ENCODE results near the gene LIX1.
"Not testable (repeated sequence)": the region's sequence is repeated elsewhere in the genome, so short reads cannot be mapped to it uniquely, and the experiment has no call there.

The LIX1 gene

DNA sequence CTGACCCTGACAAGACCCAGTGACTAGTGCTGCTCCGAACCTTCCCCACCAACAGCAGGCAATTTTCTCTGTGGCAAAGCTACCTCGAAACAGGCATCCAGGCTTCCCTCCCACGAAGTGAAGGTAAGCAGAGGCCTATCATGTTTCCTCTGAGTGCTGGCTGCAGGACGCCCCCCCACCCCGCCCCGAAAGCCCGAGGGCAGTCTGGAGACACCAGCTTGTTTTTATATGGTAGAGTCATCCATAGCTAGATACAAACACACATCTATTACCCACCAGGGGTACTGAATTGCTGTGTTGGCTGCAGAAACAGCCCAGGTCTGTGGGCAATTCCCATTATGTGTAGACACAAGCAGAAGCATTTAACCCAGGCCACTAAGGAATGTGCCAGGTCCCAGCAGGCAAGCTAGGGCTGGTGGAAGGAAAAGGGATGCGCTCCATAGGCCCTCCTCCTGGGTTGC is 40.4 kb downstream of the LIX1 start:
- no peak for DNase-seq (ENCODE audit: low read depth, low spot score)

DNA sequence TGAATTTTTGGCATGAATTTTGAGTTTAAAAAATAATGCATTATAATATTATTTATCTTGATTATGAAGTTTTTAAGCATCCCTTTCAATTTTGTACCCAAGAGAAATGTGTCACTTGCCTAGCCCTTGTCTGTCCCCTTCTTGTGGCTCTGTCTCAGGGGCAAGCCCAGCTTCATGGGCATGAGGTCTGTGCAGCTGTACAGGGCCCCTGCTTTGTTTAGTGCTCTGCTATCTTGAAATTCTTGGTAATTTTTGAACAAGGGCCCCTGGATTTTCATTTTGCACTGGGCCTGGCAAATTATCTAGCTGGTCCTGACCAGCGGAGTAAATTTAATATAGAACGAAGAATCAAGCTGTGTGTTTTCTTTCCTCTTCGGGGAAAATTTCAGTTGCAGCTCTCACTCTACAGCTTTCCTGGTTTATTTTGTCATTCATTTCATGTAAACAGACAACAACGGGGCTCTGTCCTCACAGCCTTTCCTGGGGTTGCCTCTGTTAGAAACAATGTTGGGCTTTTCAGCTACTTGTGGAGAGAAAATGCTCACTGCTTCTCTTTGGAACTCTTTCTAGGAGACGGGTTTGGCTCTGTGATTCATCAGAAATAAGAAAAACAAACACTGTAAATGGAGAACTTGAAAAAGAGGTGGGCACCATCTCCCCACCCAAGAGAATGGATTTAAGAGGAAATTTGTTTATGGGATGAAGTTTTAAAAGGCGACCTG is 41.1 kb downstream of the LIX1 start:
- no peak for DNase-seq (ENCODE audit: low read depth, low spot score)

GRCh38 chr5:97100476-97100875 is 41.9 kb downstream of the LIX1 start:
- no peak for DNase-seq (ENCODE audit: low read depth, low spot score)

DNA sequence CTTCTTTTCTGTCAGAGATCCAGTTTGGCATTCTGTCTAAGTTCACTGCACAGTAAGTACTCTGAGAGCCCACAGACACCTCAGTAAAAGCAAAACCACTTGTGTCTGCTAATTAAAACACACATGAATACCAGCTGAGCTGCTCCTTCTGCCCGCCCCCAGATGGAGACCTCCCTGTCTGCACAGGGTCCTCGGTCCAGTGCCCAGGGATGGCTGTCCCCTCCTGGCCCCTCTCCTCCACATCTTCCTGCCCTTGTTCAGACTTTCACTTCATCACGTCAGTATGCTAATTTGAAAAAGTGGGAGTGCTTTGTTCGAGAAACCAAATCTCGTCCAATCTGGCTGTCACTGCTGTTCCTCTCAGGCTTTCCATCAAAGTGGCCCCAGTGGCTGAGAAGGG is 43.5 kb downstream of the LIX1 start:
- no peak for DNase-seq (ENCODE audit: low read depth, low spot score)

- DNase-seq (ENCODE audit: low read depth, low spot score), result no peak
Measured at GRCh38 chr5:97097326-97098230, 44.8 kb downstream of the LIX1 start.

GRCh38 chr5:97096846-97097245 is 45.6 kb downstream of the LIX1 start:
- no peak for DNase-seq (ENCODE audit: low read depth, low spot score)

- no peak for DNase-seq (ENCODE audit: low read depth, low spot score)
Measured at GRCh38 chr5:97096191-97096590, 46.2 kb downstream of the LIX1 start.

DNA sequence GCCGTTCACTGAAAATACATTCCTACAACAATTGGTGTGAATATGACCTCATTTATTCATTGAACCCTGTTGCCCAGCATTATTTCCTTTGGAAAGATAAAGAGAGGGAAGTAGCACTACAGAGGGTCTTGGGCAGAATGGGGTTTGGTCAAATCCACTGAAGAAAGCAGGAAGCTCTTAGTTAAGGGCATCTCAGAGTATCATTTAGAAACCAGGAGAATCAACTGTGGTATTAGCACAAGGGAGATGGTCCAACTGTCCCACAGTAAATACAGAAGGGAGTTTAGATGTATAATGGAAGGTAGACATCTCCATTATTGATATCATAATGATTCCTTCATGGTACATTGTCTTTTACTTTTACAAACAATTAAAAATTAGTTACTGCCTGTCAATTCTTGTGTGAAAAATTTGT is 47.1 kb downstream of the LIX1 start:
- no peak for DNase-seq (ENCODE audit: low read depth, low spot score)

- no peak for DNase-seq (ENCODE audit: low read depth, low spot score)
Measured at GRCh38 chr5:97094579-97095317, 47.7 kb downstream of the LIX1 start.

GRCh38 chr5:97093193-97093592 is 49.2 kb downstream of the LIX1 start:
- no peak for DNase-seq (ENCODE audit: low read depth, low spot score)

DNA sequence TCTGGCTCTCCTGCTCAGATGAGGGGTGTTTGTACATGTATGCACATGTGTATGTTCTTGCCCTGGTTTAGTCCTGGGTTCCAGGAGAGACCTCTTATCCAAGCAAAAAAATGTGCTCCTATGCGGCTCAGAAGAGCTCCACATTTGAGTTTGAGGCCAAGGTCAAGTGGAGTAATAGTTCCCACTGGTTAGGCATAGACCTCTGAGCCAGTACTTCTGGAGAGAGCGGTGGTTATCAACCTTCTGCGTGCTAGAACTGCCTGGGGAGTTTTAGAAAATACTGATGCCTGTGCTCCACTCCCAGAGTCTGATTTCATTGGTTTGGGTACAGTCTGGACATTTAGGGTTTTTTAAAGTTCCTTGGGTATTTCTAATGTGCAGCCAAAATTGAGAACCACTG is 51.5 kb downstream of the LIX1 start:
- DNase-seq (ENCODE audit: low read depth, low spot score), result no peak

DNA sequence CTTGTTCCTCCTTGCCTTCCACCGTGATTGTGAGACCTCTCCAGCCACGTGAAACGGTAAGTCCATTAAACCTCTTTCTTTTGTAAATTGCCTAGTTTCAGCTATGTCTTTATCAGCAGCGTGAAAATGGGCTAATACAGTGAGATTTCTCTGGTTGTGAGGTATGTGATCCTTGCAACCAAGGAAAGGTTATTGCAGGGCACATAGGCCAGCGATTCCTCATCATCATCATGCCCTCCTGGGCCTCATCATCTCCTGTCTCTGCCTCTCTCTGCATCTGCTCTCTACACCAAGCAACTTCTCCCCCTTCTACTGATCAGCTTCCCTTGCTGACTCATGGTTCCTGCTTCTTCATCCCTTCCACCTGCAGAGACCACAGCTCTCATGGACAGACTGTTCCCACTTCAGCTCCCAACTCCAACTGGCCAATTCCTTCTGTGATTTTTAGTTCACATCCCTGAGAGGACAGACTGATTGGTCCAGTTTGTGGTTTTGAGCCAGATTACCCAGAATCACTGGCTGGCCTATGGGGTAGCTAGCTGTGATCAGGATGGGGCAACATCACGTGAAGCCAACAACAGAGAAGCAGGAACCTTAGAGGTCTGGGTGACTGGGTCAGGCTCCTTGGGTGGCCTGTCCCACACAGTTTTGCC is 53.1 kb downstream of the LIX1 start:
- no peak for DNase-seq (ENCODE audit: low read depth, low spot score)

DNA sequence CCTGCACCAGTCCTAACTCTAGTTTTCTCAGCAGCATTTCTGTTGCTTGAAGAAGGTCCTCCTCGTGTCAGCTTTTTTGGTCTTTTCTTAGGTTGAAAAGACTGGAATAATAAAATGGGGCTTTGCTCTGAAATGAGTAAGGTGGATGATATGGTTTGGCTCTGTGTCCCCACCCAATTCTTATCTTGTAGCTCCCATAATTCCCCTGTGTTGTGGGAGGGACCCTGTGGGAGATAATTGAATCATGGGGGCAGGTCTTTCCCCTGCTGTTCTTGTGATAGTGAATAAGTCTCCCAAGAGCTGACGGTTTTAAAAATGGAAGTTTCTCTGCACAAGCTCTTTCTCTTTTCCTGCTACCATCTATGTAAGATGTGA is 53.6 kb downstream of the LIX1 start:
- no peak for DNase-seq (ENCODE audit: low read depth, low spot score)

GRCh38 chr5:97087138-97087537 is 55.3 kb downstream of the LIX1 start:
- DNase-seq (ENCODE audit: low read depth, low spot score), result no peak

DNA sequence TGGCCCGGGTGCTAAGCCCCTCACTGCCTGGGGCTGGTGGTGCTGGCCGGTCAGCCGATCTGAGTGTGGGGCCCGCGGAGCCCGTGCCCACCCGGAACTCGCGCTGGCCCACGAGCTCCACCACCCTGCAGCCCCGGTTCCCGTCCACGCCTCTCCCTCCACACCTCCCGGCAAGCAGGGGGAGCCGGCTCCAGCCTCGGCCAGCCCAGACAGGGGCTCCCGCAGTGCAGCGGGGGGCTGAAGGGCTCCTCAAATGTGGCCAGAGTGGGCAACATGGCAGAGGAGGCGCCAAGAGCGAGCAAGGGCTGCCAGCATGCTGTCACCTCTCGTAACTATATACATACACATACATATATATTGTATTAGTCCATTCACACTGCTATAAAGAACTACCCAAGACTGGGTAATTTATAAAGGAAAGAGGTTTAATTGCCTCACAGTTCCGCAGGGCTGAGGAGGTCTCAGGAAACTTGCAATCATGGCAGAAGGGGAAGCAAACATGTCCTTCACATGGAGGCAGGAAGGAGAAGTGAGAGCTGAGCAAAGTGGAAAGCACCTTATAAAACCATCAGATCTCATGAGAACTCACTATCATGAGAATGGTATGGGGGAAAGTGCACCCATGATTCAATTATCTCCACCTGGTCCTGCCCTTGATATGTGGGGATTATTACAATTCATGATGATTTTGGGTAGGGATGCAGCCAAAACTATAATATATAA is 56.8 kb downstream of the LIX1 start:
- DNase-seq (ENCODE audit: low read depth, low spot score), result no peak

DNA sequence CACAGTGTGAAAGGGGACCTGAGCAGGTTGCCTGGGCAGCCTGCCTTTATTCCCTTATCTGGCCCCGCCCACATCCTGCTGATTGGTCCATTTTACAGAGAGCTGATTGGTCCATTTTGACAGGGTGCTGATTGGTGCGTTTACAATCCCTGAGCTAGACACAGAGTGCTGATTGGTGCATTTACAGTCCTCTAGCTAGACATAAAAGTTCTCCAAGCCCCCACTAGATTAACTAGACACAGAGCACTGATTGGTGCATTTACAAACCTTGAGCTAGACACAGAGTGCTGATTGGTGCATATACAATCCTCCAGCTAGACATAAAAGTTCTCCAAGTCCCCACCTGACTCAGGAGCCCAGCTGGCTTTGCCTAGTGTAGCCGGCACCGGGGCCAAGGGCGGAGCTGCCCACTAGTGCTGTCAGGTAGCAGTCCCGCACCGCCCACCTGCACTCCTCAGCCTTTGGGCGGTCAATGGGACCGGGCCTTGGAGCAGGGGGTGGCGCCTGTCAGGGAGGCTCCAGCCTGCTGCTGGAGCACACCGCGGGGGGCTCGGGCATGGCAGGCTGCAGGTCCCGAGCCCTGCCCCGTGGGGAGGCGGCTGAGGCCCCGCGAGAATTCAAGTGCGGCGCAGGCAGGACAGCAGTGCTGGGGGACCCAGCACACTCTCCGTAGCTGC is 57.5 kb downstream of the LIX1 start:
- DNase-seq (ENCODE audit: low read depth, low spot score), result not testable (repeated sequence)

DNA sequence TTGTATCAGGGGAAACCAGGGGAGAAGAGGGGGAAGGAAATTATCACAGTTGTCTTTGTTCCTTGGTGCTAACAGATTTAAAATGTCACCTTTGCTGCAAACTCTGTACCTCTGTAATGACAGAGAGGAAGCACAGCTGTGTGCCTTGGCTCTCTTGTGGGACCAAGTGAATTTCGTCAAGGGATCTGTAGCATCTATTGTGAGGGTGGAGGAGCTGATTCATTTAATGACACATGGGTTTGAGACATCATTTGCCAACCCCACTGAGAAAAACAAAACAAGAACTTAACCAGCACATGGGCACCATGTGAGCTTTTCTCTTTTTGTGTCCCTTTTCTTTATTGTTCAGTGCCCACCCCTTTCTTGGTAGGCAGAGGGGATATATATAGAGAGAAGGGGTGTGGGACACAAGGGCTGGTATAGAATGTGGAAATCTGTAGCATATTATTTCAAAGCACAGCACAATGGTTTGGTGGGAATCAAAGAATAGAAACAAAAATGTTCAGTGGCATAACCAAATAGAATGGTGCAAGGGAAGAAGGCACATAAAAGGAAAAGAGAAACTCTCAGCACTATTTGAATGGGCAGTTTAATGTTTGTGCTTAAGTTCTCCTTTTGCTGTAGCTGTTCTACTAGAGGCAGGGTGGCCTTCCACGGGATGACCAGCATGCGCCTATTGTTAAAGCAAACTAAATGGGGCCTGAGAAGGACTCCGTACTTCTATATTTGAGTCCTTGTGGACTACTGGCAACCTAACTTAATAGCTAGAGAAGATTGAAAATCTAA is 63.3 kb downstream of the LIX1 start:
- DNase-seq (ENCODE audit: low read depth, low spot score), result no peak

GRCh38 chr5:97077246-97077645 is 65.2 kb downstream of the LIX1 start:
- DNase-seq (ENCODE audit: low read depth, low spot score), result no peak

- DNase-seq (ENCODE audit: low read depth, low spot score), result no peak
Measured at GRCh38 chr5:97076098-97076497, 66.3 kb downstream of the LIX1 start.

GRCh38 chr5:97075649-97076048 is 66.8 kb downstream of the LIX1 start:
- DNase-seq (ENCODE audit: low read depth, low spot score), result no peak
